Endothelial cell of umbilical vein (primary cell): ENCODE data around the gene AGAP9. TPM values are rescaled to one million over a fixed set of nuclear protein-coding genes. Genes with fewer than 3 reads are reported as not detected.

ENCODE experiments used
- BruUV-seq: library from RNA; stranded (reverse); fragments of 400-500 nt; replicated peaks from 2 replicates; lab custom pipeline; 2021; lab: Mats Ljungman, UMichigan
- CTCF ChIA-PET: fragments of 300-600, 350-600 bp; sonication (Branson Sonifier 250); formaldehyde crosslinking; loops from one replicate; lab custom pipeline; 2021; ENCODE audit warnings: antibody characterized with exemption, inconsistent platforms; lab: Charles Lee
- POLR2A ChIA-PET: fragments of 300-600, 350-600 bp; sonication (Branson Sonifier 250); formaldehyde crosslinking; loops from one replicate; lab custom pipeline; 2021; ENCODE audit warnings: antibody characterized with exemption, inconsistent platforms; lab: Charles Lee
- DNase-seq: peaks from one replicate; pipeline ENCODE4 v3.0.0-alpha.2; 2011; ENCODE audit warnings: low read depth, low spot score
- FAIRE-seq: peaks from 2 replicates; lab custom pipeline; 2011; peaks lifted over from hg19 to GRCh38; lab: Jason Lieb, UNC
- H2AFZ ChIP-seq: 2 replicates; pipeline ENCODE4 v1.6.0; 2012; ENCODE audit warnings: low read depth, low read length, control low read depth, inconsistent platforms
- H3K27ac ChIP-seq: 2 replicates; pipeline ENCODE4 v1.5.1; 2011; ENCODE audit warnings: low read depth, mild to moderate bottlenecking, control low read depth, low read length, moderate library complexity; ENCODE audit not compliant: insufficient read depth
- H3K27me3 ChIP-seq, 2 experiments: 2 replicates each; pipeline versions ENCODE4 v1.6.0 to v1.6.1; 2011; ENCODE audit warnings: low read length in 2 of 2, mixed read lengths in 1 of 2; ENCODE audit not compliant: control insufficient read depth in 2 of 2, insufficient read depth in 2 of 2
- H3K36me3 ChIP-seq, 2 experiments: 2 replicates in 1 of 2; 3 replicates in 1 of 2; pipeline ENCODE4 v1.5.1; 2011; ENCODE audit warnings: low read length in 2 of 2, mild to moderate bottlenecking in 1 of 2, moderate library complexity in 1 of 2; ENCODE audit not compliant: control insufficient read depth in 2 of 2, insufficient read depth in 2 of 2; ENCODE audit errors: extremely low read depth in 1 of 2
- H3K4me1 ChIP-seq: 3 replicates; pipeline ENCODE4 v1.5.1; 2011; ENCODE audit warnings: mild to moderate bottlenecking, low read length; ENCODE audit not compliant: control insufficient read depth, insufficient read depth; ENCODE audit errors: extremely low read depth
- H3K4me2 ChIP-seq: 2 replicates; pipeline ENCODE4 v1.6.1; 2011; ENCODE audit warnings: low read length, control low read depth, mixed read lengths; ENCODE audit not compliant: insufficient read depth
- H3K4me3 ChIP-seq, 3 experiments: fragments of 200-600 bp in 1 of 3; sonication (generic), shearing (Covaris generic) in 1 of 3; replicated peaks in 1 of 3; 2 replicates each; pipeline ENCODE4 v1.5.1; 2011 to 2016; ENCODE audit warnings: control low read depth in 3 of 3, low read length in 3 of 3, mild to moderate bottlenecking in 2 of 3, inconsistent platforms in 1 of 3, low read depth in 1 of 3, moderate library complexity in 1 of 3; ENCODE audit not compliant: insufficient read depth in 1 of 3
- H3K79me2 ChIP-seq: 2 replicates; pipeline ENCODE4 v1.6.0; 2012; ENCODE audit warnings: low read length, inconsistent platforms; ENCODE audit not compliant: control insufficient read depth, insufficient read depth
- H3K9ac ChIP-seq: replicated peaks from 2 replicates; pipeline ENCODE3; 2011; ENCODE audit warnings: low read length, control low read depth; ENCODE audit not compliant: insufficient read depth; ENCODE audit errors: extremely low read depth
- H3K9me1 ChIP-seq: replicated peaks from 3 replicates; pipeline ENCODE4 v1.6.0; 2011; ENCODE audit warnings: mild to moderate bottlenecking, low read length; ENCODE audit not compliant: control insufficient read depth, insufficient read depth; ENCODE audit errors: extremely low read depth
- H3K9me3 ChIP-seq: replicated peaks from 2 replicates; pipeline ENCODE4 v1.5.1; 2012; ENCODE audit warnings: low read length, inconsistent platforms; ENCODE audit not compliant: control insufficient read depth, insufficient read depth
- H4K20me1 ChIP-seq: replicated peaks from 2 replicates; pipeline ENCODE3; 2011; ENCODE audit warnings: mild to moderate bottlenecking, low read length; ENCODE audit not compliant: control insufficient read depth, insufficient read depth; ENCODE audit errors: extremely low read depth
- EZH2 ChIP-seq: IDR thresholded peaks from 2 replicates; pipeline ENCODE4 v1.6.1; 2012; ENCODE audit warnings: borderline replicate concordance, low read depth, mild to moderate bottlenecking, moderate library complexity, low read length, inconsistent platforms; ENCODE audit not compliant: severe bottlenecking
- FOS ChIP-seq: IDR thresholded peaks from 2 replicates; pipeline ENCODE4 v1.6.1; 2011; ENCODE audit warnings: mild to moderate bottlenecking, low read length, moderate library complexity, borderline replicate concordance; ENCODE audit not compliant: insufficient read depth
- GATA2 ChIP-seq: IDR thresholded peaks from 2 replicates; pipeline ENCODE4 v1.7.0; 2011; ENCODE audit warnings: low read depth, mild to moderate bottlenecking, moderate library complexity, mixed read lengths, low read length; ENCODE audit not compliant: insufficient read length, insufficient read depth
- JUN ChIP-seq: IDR thresholded peaks from 2 replicates; pipeline ENCODE4 v1.6.1; 2011; ENCODE audit warnings: borderline replicate concordance, low read depth; ENCODE audit not compliant: insufficient read length, insufficient read depth
- MYC ChIP-seq: IDR thresholded peaks from one replicate; pipeline ENCODE4 v1.6.1; 2011; ENCODE audit warnings: mild to moderate bottlenecking, low read depth, low read length
- POLR2A ChIP-seq: IDR thresholded peaks from 2 replicates; pipeline ENCODE4 v1.6.1; 2012; ENCODE audit warnings: low read depth, mild to moderate bottlenecking, control low read depth, low read length
- POLR2AphosphoS5 ChIP-seq: IDR thresholded peaks from 2 replicates; pipeline ENCODE4 v1.6.1; 2012; ENCODE audit warnings: low read depth, mild to moderate bottlenecking, control low read depth, low read length, moderate library complexity; ENCODE audit not compliant: insufficient read depth
- dilution Hi-C: fragments of 300-500 bp; cut with MboI; formaldehyde crosslinking; loops from one replicate; pipeline ENCODE4 v1.15.0; 2019; ENCODE audit warnings: low sequenced_read_pairs; ENCODE audit not compliant: extremely low pct_ligation_motif_present
- intact Hi-C: fragments of 100-400 bp; cut with micrococcal nuclease; formaldehyde crosslinking; loops from one replicate; pipeline ENCODE4 v1.10.0; 2022
- polyA plus RNA-seq, 4 experiments: library from polyadenylated mRNA; depleted of rRNA in 3 of 4; stranded (reverse) in 3 of 4; unstranded in 1 of 4; fragments of >200 nt; gene quantifications; 2 replicates each; pipeline versions ENCODE4 v1.2.1 to v1.2.3, GENCODE V29; 2011 to 2012; ENCODE audit warnings: missing spikeins in 1 of 4
- total RNA-seq: library from RNA; stranded (reverse); gene quantifications from 2 replicates; pipeline ENCODE4 v1.2.3, GENCODE V29; 2021
- TF ChIP-seq, protein P1 (sequence below): IDR thresholded peaks from 2 replicates; pipeline ENCODE4 v1.6.1; 2011; ENCODE audit not compliant: insufficient read depth, insufficient read length
- TF ChIP-seq, protein P2 (sequence below), 2 donors: IDR thresholded peaks; 1 replicate in 1 of 2; 2 replicates in 1 of 2; pipeline ENCODE4 v1.5.1; 2011; ENCODE audit warnings: low read length in 2 of 2, mild to moderate bottlenecking in 2 of 2, moderate library complexity in 2 of 2, control low read depth in 1 of 2, inconsistent platforms in 1 of 2, low read depth in 1 of 2; ENCODE audit not compliant: insufficient read depth in 1 of 2; ENCODE audit errors: extremely low read depth in 1 of 2

Gene AGAP9
- total and polyA plus RNA-seq, 2 donors (not counting 3 experiments of a cell fraction or from before 2014, with no cell fraction given), result 9.9 to 14.4 TPM

DNA sequence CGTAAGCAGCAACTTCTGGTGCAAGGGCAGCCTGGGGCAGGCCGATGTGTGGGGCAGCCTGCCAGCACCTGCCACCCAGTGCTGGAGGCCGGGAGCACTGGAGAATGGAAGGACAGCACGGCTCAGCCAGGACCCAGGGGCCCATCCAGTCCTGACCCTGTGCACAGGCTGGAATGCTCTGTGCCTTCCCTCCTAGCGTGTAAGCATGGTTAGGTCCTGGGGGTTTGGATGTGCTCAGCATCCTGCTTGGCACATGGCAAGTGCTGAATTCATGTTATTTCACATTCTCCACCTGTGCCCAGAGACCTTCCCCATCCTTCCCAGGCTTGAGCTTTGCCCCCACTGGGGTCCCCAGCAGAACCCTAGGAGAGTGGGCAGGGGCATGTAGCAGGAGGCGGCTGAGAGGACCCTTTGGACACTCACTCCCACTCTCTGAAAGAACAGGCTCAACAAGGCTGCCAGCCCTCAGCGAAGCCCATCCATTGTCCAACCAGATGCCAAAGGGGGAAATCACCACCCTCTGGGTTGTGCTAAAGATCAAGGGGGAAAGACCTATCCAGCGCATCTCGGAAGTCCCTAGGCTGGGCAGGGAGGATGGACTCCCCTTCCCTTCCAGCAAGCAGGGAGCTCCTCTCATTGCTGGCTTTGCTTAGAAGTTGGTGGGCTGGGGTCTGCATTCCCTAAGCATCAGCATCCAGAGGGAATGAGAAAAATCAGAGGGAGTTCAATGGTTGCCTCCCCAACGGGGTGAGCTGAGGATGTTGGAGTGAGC, 69.2 kb downstream of the AGAP9 start:
- CTCF ChIA-PET, result no interaction called here
- Histone ChIP-seq H2AFZ (no peak overlapping the region), H3K4me2 (no peak overlapping the region), H4K20me1 (no peaks in the 10 kb centered on the region), H3K4me1 (no peaks in the 10 kb centered on the region), H3K27ac (no peak overlapping the region), H3K9ac (no peak overlapping the region), H3K9me1 (no peaks in the 10 kb centered on the region), H3K4me3 (no peak overlapping the region), H3K27me3 (no peaks in the 10 kb centered on the region), H3K9me3 (no peaks in the 10 kb centered on the region), H3K79me2 (no peaks in the 10 kb centered on the region), H3K36me3 (no peaks in the 10 kb centered on the region)
- no peak for DNase-seq
- no TSS peak for BruUV-seq
- dilution Hi-C loops (no loop called here), intact Hi-C loops (no loop called here)
- FAIRE-seq, result no peak
- TF ChIP-seq GATA2 (no peak), MYC (no peak), FOS (no peak), POLR2AphosphoS5 (no peak), POLR2A (no peak), EZH2 (no peak), JUN (no peak)
- TF ChIP-seq, protein P1, sequence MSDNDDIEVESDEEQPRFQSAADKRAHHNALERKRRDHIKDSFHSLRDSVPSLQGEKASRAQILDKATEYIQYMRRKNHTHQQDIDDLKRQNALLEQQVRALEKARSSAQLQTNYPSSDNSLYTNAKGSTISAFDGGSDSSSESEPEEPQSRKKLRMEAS, result no peak
- TF ChIP-seq, protein P2, sequence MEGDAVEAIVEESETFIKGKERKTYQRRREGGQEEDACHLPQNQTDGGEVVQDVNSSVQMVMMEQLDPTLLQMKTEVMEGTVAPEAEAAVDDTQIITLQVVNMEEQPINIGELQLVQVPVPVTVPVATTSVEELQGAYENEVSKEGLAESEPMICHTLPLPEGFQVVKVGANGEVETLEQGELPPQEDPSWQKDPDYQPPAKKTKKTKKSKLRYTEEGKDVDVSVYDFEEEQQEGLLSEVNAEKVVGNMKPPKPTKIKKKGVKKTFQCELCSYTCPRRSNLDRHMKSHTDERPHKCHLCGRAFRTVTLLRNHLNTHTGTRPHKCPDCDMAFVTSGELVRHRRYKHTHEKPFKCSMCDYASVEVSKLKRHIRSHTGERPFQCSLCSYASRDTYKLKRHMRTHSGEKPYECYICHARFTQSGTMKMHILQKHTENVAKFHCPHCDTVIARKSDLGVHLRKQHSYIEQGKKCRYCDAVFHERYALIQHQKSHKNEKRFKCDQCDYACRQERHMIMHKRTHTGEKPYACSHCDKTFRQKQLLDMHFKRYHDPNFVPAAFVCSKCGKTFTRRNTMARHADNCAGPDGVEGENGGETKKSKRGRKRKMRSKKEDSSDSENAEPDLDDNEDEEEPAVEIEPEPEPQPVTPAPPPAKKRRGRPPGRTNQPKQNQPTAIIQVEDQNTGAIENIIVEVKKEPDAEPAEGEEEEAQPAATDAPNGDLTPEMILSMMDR (IDR thresholded peaks at IDR 0.05; ENCODE audit: extremely low read depth in 1 of 2, insufficient read depth in 1 of 2, low read depth in 1 of 2, low read length in 2 of 2), result no peak
- POLR2A ChIA-PET, result no interaction called here
